ENCODE measurements around the gene MBP.

Gene MBP

GRCh38 chr18:77143196-77143595, 10.6 kb upstream of the MBP start:
- DNase-seq (ENCODE audit: insufficient read length, low spot score) (no peak), FAIRE-seq (no peak)
- TF ChIP-seq POLR2AphosphoS5 (IDR thresholded peaks at IDR 0.05; ENCODE audit: low read depth, low read length) (no peak), PAX5 (IDR thresholded peaks at IDR 0.05; ENCODE audit: insufficient read depth, low read length, severe bottlenecking) (no peak), POLR2A (IDR thresholded peaks at IDR 0.05; ENCODE audit: low read depth, low read length) (no peak), POU2F2 (IDR thresholded peaks at IDR 0.05; ENCODE audit: low read depth, low read length) (no peak), TAF1 (IDR thresholded peaks at IDR 0.05; ENCODE audit: low read depth, low read length) (no peak), SPI1 (IDR thresholded peaks at IDR 0.05; ENCODE audit: low read depth, low read length) (no peak)

DNA sequence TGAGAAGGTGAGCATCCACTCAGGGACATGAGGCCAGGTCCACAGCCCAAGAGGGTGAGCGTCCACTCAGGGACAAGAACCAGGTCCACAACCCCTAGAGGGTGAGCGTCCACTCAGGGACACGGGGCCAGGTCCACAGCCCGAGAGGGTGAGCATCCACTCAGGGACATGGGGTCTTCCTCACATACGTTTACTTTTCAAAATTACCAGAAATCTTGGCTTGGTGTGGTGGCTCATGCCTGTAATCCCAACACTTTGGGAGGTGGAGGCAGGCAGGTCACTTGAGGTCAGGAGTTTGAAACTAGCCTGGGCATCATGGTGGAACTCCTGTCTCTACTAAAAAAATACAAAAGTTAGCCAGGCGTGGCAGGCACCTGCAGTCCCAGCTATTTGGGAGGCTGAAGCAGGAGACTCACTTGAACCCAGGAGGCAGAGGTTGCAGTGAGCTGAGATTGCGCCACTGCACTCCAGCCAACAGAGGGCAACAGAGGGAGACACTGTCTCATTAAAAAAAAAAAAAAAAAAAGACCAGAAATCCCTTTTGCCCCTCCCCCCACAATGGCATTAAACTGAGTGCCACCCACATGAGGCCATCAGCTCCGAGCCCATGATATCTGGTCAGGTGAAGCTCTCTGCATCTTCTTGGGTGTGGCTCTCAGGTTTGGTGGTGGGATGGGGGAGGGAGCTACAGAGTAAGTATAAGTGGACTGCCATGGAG, 9.0 kb upstream of the MBP start:
- FAIRE-seq (no peak), DNase-seq (ENCODE audit: insufficient read length, low spot score) (no peak)
- no peak for TF ChIP-seq POLR2AphosphoS5 (IDR thresholded peaks at IDR 0.05; ENCODE audit: low read depth, low read length)
- no peak for TF ChIP-seq PAX5 (IDR thresholded peaks at IDR 0.05; ENCODE audit: insufficient read depth, low read length, severe bottlenecking)
- TF ChIP-seq POU2F2 (IDR thresholded peaks at IDR 0.05; ENCODE audit: low read depth, low read length) = no peak
- TF ChIP-seq SPI1 (IDR thresholded peaks at IDR 0.05; ENCODE audit: low read depth, low read length) = no peak
- TF ChIP-seq POLR2A (IDR thresholded peaks at IDR 0.05; ENCODE audit: low read depth, low read length) = no peak
- no peak for TF ChIP-seq TAF1 (IDR thresholded peaks at IDR 0.05; ENCODE audit: low read depth, low read length)

- no peak for TF ChIP-seq SPI1 (IDR thresholded peaks at IDR 0.05; ENCODE audit: low read depth, low read length)
- no peak for TF ChIP-seq TAF1 (IDR thresholded peaks at IDR 0.05; ENCODE audit: low read depth, low read length)
- no peak for TF ChIP-seq PAX5 (IDR thresholded peaks at IDR 0.05; ENCODE audit: insufficient read depth, low read length, severe bottlenecking)
- TF ChIP-seq POLR2A (IDR thresholded peaks at IDR 0.05; ENCODE audit: low read depth, low read length) = no peak
- no peak for TF ChIP-seq POLR2AphosphoS5 (IDR thresholded peaks at IDR 0.05; ENCODE audit: low read depth, low read length)
- TF ChIP-seq POU2F2 (IDR thresholded peaks at IDR 0.05; ENCODE audit: low read depth, low read length) = no peak
- FAIRE-seq = no peak
- no peak for DNase-seq (ENCODE audit: insufficient read length, low spot score)
Observed at GRCh38 chr18:77140439-77141109, 8.0 kb upstream of the MBP start.

- DNase-seq (ENCODE audit: insufficient read length, low spot score) = no peak
- no peak for TF ChIP-seq PAX5 (IDR thresholded peaks at IDR 0.05; ENCODE audit: insufficient read depth, low read length, severe bottlenecking)
- TF ChIP-seq POU2F2 (IDR thresholded peaks at IDR 0.05; ENCODE audit: low read depth, low read length) = no peak
- TF ChIP-seq SPI1 (IDR thresholded peaks at IDR 0.05; ENCODE audit: low read depth, low read length) = no peak
- no peak for TF ChIP-seq TAF1 (IDR thresholded peaks at IDR 0.05; ENCODE audit: low read depth, low read length)
- no peak for TF ChIP-seq POLR2AphosphoS5 (IDR thresholded peaks at IDR 0.05; ENCODE audit: low read depth, low read length)
- no peak for TF ChIP-seq POLR2A (IDR thresholded peaks at IDR 0.05; ENCODE audit: low read depth, low read length)
- FAIRE-seq = no peak
Observed at GRCh38 chr18:77140030-77140429, 7.4 kb upstream of the MBP start.

DNA sequence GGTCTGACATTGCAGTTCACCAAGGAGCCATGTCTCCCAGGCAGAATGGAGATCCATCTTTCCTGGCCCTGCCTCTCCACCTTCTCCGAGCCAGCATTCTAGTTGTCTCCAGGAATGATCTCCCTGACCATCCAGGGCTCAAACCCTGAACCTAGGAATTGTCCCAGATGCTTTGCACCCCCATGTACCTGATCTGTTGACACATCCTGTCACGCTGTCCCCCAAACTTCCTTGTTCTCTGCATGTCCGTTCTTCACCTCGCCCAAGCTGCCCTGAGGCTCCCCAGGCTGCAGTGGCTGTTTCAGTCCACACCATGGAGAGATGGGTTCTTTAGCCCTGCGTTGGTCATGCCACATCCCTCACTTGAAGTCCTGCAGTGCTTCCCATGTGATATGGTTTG, 7.0 kb upstream of the MBP start:
- no peak for TF ChIP-seq POLR2A (IDR thresholded peaks at IDR 0.05; ENCODE audit: low read depth, low read length)
- FAIRE-seq (no peak), DNase-seq (ENCODE audit: insufficient read length, low spot score) (no peak)

DNA sequence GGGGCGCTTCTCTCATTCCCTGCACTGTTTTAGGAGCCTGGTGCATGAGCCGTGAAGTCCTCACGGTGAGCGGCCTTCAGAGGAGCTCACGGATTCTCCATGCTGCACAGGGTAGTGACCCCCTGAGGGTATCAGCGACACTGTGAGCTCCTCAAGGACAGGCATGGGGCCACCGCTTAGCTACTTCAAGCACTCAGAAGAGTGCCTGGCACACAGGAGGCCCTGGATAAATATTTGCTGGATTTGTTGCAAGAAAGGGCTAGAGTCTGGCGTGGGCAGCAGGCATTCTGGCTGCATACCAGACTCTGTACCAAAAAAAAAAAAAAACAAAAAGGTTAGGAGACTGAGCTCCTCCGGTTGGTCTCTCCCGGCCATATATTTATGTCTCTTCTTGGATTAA, 5.7 kb upstream of the MBP start:
- FAIRE-seq (no peak), DNase-seq (ENCODE audit: insufficient read length, low spot score) (no peak)
- TF ChIP-seq POLR2AphosphoS5 (IDR thresholded peaks at IDR 0.05; ENCODE audit: low read depth, low read length) (no peak), POLR2A (IDR thresholded peaks at IDR 0.05; ENCODE audit: low read depth, low read length) (no peak), SPI1 (IDR thresholded peaks at IDR 0.05; ENCODE audit: low read depth, low read length) (no peak), POU2F2 (IDR thresholded peaks at IDR 0.05; ENCODE audit: low read depth, low read length) (no peak), PAX5 (IDR thresholded peaks at IDR 0.05; ENCODE audit: insufficient read depth, low read length, severe bottlenecking) (no peak), TAF1 (IDR thresholded peaks at IDR 0.05; ENCODE audit: low read depth, low read length) (no peak)

GRCh38 chr18:77137851-77138250, 5.3 kb upstream of the MBP start:
- DNase-seq (ENCODE audit: insufficient read length, low spot score) (no peak), FAIRE-seq (no peak)
- TF ChIP-seq TAF1 (IDR thresholded peaks at IDR 0.05; ENCODE audit: low read depth, low read length) (no peak), POLR2AphosphoS5 (IDR thresholded peaks at IDR 0.05; ENCODE audit: low read depth, low read length) (no peak), POU2F2 (IDR thresholded peaks at IDR 0.05; ENCODE audit: low read depth, low read length) (no peak), POLR2A (IDR thresholded peaks at IDR 0.05; ENCODE audit: low read depth, low read length) (no peak), SPI1 (IDR thresholded peaks at IDR 0.05; ENCODE audit: low read depth, low read length) (no peak), PAX5 (IDR thresholded peaks at IDR 0.05; ENCODE audit: insufficient read depth, low read length, severe bottlenecking) (no peak)

DNA sequence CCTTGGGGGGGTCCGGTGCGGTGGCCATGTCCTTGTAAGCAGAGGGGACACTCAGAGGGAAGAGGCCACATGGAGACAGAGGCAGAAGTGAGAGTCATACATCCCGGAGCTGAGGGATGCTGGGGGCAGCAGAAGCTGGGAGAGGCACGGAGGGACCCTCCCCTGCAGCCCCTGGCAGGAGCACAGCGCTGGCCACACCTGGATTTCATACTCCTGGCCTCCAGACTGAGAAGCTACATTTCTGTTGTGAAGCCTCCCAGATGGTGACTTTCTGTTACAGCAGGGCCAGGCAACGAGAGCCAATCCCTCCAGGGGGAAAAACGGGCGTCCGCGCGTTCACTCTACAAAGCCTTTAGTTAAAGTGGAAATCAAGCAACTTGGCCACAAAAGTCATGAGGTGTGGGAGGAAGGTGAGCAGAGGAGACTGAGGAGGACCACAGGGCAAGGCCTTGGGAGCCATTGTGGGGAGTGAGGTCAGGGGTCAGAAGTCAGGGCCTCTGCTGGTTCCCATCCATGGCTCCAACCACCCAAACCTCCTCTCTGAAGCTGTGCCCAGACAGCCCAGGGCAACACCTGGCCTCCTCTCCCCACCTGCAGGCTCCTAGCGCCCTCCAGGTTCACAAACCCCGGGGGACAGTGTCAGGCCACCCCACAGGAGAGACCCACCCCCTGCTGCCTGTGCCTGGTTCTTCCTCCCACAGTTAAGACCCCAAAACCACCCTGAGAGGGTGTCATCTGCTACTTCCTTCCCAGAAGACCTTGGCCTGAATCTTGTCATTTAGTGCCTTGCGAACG, 4.5 kb upstream of the MBP start:
- no peak for TF ChIP-seq POLR2A (IDR thresholded peaks at IDR 0.05; ENCODE audit: low read depth, low read length)
- TF ChIP-seq SPI1 (IDR thresholded peaks at IDR 0.05; ENCODE audit: low read depth, low read length) = no peak
- no peak for TF ChIP-seq POU2F2 (IDR thresholded peaks at IDR 0.05; ENCODE audit: low read depth, low read length)
- TF ChIP-seq PAX5 (IDR thresholded peaks at IDR 0.05; ENCODE audit: insufficient read depth, low read length, severe bottlenecking) = no peak
- no peak for TF ChIP-seq TAF1 (IDR thresholded peaks at IDR 0.05; ENCODE audit: low read depth, low read length)
- TF ChIP-seq POLR2AphosphoS5 (IDR thresholded peaks at IDR 0.05; ENCODE audit: low read depth, low read length) = no peak
- FAIRE-seq (no peak), DNase-seq (ENCODE audit: insufficient read length, low spot score) (no peak)

- DNase-seq (ENCODE audit: insufficient read length, low spot score) (no peak), FAIRE-seq (no peak)
- TF ChIP-seq POLR2A (IDR thresholded peaks at IDR 0.05; ENCODE audit: low read depth, low read length) (no peak), POLR2AphosphoS5 (IDR thresholded peaks at IDR 0.05; ENCODE audit: low read depth, low read length) (no peak), PAX5 (IDR thresholded peaks at IDR 0.05; ENCODE audit: insufficient read depth, low read length, severe bottlenecking) (no peak), SPI1 (IDR thresholded peaks at IDR 0.05; ENCODE audit: low read depth, low read length) (no peak), TAF1 (IDR thresholded peaks at IDR 0.05; ENCODE audit: low read depth, low read length) (no peak), POU2F2 (IDR thresholded peaks at IDR 0.05; ENCODE audit: low read depth, low read length) (no peak)
Observed at GRCh38 chr18:77136076-77136718, 3.6 kb upstream of the MBP start.

Measured in GM12891 (cell line).